Measurements from ENCODE around the gene TNFRSF12A.

Gene TNFRSF12A

DNA sequence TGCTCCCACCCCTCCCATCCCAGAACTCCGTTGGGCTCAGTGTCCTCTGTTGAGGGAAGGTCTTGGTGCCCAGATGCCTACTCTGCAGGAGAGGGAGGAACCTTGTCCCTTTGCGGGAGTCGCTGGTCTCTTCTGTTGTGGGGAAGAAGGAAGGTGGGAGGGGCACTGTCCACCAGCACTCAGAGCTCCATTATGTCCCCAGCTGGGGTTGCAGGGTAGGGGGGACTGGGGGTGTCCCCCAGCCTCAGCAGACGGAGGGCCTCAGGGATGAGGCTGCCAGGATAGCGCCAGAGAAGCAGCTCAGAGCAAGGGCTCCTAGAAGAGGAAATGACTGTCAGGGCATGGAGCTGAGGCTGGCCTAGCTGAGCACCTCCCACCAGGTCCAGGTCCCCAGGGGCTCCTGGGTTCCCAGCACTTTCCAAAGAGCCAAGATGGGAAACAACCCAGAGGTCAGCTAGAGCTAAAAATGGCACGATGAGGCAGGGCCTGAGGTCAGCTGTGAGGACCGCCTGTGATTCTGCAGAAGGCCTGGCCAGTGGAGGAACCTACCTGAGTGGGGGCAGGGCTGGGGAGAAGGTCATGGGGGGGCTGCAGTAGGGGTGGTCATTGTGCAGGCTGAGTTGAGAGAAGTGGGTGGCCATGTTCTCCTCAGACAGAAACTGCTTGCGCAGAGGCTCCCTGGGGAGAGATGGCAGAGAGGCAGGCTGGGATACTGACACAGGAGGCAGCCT, 2.7 kb downstream of the TNFRSF12A start:
- Histone ChIP-seq H3K9me3 (ENCODE audit: control insufficient read depth, insufficient read depth, low read depth, low read length) (no peaks in the 10 kb centered on the region), H3K9ac (ENCODE audit: low read length) (peak overlapping the region; percentile 98), H3K27ac (ENCODE audit: low read depth, low read length) (peak overlapping the region; percentile 99), H3K27me3 (ENCODE audit: control insufficient read depth, insufficient read depth, low read length) (no peaks in the 10 kb centered on the region), H3K4me3 (ENCODE audit: low read depth, low read length) (peak overlapping the region; percentile 94), H3K4me1 (ENCODE audit: control insufficient read depth, insufficient read depth, low read length) (peaks cover 28% of the 10 kb centered on the region), H3K36me3 (ENCODE audit: control insufficient read depth, insufficient read depth, low read length) (peaks cover 36% of the 10 kb centered on the region)

DNA sequence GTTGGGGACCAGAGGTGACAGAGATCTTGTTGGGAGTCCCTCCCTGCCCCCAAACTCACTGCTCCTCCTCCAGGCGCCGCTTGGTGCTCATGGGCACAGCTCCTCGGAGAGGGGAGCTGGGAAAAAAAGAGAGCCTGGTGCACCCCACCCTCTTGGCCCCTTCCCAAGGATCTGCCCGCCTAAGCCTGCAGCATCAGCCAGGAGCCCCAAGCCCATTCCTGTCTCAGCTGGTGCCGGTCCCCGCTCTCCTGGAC, 3.2 kb downstream of the TNFRSF12A start:
- Histone ChIP-seq H3K36me3 (ENCODE audit: control insufficient read depth, insufficient read depth, low read length) (peaks cover 36% of the 10 kb centered on the region), H3K9ac (ENCODE audit: low read length) (peak overlapping the region; percentile 98), H3K4me1 (ENCODE audit: control insufficient read depth, insufficient read depth, low read length) (peaks cover 28% of the 10 kb centered on the region), H3K27me3 (ENCODE audit: control insufficient read depth, insufficient read depth, low read length) (no peaks in the 10 kb centered on the region), H3K4me3 (ENCODE audit: low read depth, low read length) (peak overlapping the region; percentile 94), H3K27ac (ENCODE audit: low read depth, low read length) (peak overlapping the region; percentile 99; the same call in 1 of the 2 replicates), H3K9me3 (ENCODE audit: control insufficient read depth, insufficient read depth, low read depth, low read length) (no peaks in the 10 kb centered on the region)

GRCh38 chr16:3023669-3024478, 3.7 kb downstream of the TNFRSF12A start, which contains the start of the genes HCFC1R1 and THOC6:
TSS of gene HCFC1R1 (minus strand) at chr16:3023942. CDS start at chr16:3023941, 1 bp downstream.
TSS of gene THOC6 (plus strand) at chr16:3024035. CDS start at chr16:3024327, 292 bp downstream.
- Histone ChIP-seq H3K36me3 (ENCODE audit: control insufficient read depth, insufficient read depth, low read length) (peaks cover 36% of the 10 kb centered on the region), H3K4me1 (ENCODE audit: control insufficient read depth, insufficient read depth, low read length) (peaks cover 30% of the 10 kb centered on the region), H3K4me3 (ENCODE audit: low read depth, low read length) (peak within 1 kb of the TSS; percentile 94), H3K27me3 (ENCODE audit: control insufficient read depth, insufficient read depth, low read length) (peaks cover 5% of the 10 kb centered on the region; the same call in 1 of the 2 replicates), H3K9ac (ENCODE audit: low read length) (peak within 1 kb of the TSS; percentile 98), H3K9me3 (ENCODE audit: control insufficient read depth, insufficient read depth, low read depth, low read length) (no peaks in the 10 kb centered on the region), H3K27ac (ENCODE audit: low read depth, low read length) (peak within 1 kb of the TSS; percentile 99)

DNA sequence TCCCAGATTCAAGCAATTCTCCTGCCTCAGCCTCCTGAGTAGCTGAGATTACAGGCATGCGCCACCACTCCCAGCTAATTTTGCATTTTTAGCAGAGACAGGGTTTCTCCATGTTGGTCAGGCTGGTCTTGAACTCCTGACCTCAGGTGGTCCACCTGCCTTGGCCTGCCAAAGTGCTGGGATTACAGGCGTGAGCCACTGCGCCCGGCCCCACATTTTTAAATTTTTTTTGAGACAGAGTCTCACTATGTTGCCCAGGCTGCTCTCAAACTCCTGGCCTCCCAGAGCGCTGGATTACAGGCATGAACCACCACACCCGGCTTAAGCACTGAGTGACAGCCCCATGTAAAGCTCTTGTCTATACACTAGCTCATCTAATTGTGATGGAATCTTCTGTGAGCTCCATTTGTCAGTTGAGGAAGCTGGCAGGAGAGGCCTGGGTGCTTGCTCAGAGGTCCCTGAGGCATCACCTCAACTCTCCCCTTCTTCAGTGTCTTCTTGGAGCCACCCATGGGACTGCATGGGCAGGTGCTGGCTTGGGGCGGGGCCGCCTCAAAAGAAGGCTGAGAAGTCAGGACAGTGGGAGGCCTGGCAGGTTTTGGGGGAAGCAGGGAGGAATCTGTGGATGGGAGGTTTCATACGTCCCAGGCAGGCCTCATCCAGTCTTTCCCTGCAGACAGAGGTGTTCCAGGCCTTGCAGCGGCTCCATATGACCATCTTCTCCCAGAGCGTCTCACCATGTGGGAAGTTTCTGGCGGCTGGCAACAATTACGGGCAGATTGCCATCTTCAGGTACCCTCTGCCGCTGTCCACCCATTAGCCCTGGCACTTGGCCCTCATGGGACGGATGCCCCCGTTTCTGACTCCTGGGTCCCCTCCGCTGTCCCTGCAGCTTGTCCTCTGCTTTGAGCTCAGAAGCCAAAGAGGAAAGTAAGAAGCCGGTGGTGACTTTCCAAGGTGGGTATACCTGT, 5.1 kb downstream of the TNFRSF12A start:
- H3K27ac ChIP-seq (ENCODE audit: low read depth, low read length), result no peak overlapping the region
- peaks cover 36% of the 10 kb centered on the region for H3K36me3 ChIP-seq (ENCODE audit: control insufficient read depth, insufficient read depth, low read length)
- peaks cover 19% of the 10 kb centered on the region for H3K27me3 ChIP-seq (ENCODE audit: control insufficient read depth, insufficient read depth, low read length)
- no peaks in the 10 kb centered on the region for H3K9me3 ChIP-seq (ENCODE audit: control insufficient read depth, insufficient read depth, low read depth, low read length)
- H3K4me3 ChIP-seq (ENCODE audit: low read depth, low read length), result no peak overlapping the region
- peaks cover 30% of the 10 kb centered on the region for H3K4me1 ChIP-seq (ENCODE audit: control insufficient read depth, insufficient read depth, low read length)
- H3K9ac ChIP-seq (ENCODE audit: low read length), result no peak overlapping the region

DNA sequence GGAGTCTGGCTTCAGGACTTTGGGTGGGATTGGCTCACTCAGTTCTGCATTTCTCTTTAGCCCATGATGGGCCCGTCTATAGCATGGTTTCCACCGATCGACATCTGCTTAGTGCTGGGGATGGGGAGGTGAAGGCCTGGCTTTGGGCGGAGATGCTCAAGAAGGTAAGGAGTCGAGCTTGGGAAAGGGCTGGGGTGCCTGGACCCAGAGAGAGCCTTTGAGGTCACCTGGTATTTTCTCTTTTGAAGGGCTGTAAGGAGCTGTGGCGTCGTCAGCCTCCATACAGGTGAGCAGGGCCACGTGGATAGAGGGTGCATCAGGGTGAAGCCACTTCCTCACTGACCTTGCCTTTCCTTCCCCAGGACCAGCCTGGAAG, 5.8 kb downstream of the TNFRSF12A start:
- no peaks in the 10 kb centered on the region for H3K9me3 ChIP-seq (ENCODE audit: control insufficient read depth, insufficient read depth, low read depth, low read length)
- peaks cover 26% of the 10 kb centered on the region for H3K27me3 ChIP-seq (ENCODE audit: control insufficient read depth, insufficient read depth, low read length)
- H3K27ac ChIP-seq (ENCODE audit: low read depth, low read length), result no peak overlapping the region
- H3K4me3 ChIP-seq (ENCODE audit: low read depth, low read length), result no peak overlapping the region
- peaks cover 32% of the 10 kb centered on the region for H3K4me1 ChIP-seq (ENCODE audit: control insufficient read depth, insufficient read depth, low read length)
- peaks cover 36% of the 10 kb centered on the region for H3K36me3 ChIP-seq (ENCODE audit: control insufficient read depth, insufficient read depth, low read length)
- H3K9ac ChIP-seq (ENCODE audit: low read length), result no peak overlapping the region

DNA sequence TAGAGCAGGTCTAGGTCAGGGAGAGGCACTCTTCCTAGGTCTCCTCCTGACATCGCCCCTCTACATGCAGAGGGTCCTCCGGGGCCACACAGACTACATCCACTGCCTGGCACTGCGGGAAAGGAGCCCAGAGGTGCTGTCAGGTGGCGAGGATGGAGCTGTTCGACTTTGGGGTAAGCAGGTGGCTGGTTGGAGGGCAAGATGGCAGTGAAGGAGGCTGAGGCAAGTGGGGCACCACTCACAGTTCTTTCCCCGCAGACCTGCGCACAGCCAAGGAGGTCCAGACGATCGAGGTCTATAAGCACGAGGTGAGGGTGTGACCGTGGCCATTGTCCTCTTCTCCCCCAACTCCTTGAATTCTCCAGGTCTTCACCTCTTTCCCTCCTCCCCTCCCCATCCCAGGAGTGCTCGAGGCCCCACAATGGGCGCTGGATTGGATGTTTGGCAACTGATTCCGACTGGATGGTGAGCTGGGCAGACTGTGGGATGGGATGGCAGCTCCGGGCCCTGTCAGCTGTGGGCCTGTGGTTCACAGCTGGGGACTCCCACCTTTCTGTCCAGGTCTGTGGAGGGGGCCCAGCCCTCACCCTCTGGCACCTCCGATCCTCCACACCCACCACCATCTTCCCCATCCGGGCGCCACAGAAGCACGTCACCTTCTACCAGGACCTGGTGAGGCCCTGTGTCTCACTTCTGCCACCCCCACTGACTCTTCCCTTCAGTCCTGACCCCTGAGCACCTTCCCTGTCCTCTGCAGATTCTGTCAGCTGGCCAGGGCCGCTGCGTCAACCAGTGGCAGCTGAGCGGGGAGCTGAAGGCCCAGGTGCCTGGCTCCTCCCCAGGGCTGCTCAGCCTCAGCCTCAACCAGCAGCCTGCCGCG, 6.7 kb downstream of the TNFRSF12A start:
- Histone ChIP-seq H3K9me3 (ENCODE audit: control insufficient read depth, insufficient read depth, low read depth, low read length) (no peaks in the 10 kb centered on the region), H3K36me3 (ENCODE audit: control insufficient read depth, insufficient read depth, low read length) (peaks cover 32% of the 10 kb centered on the region), H3K27ac (ENCODE audit: low read depth, low read length) (no peak overlapping the region), H3K4me3 (ENCODE audit: low read depth, low read length) (no peak overlapping the region), H3K4me1 (ENCODE audit: control insufficient read depth, insufficient read depth, low read length) (peaks cover 32% of the 10 kb centered on the region), H3K9ac (ENCODE audit: low read length) (no peak overlapping the region), H3K27me3 (ENCODE audit: control insufficient read depth, insufficient read depth, low read length) (peaks cover 27% of the 10 kb centered on the region)

- no peak overlapping the region for H3K9ac ChIP-seq (ENCODE audit: low read length)
- H3K9me3 ChIP-seq (ENCODE audit: control insufficient read depth, insufficient read depth, low read depth, low read length), result no peaks in the 10 kb centered on the region
- H3K36me3 ChIP-seq (ENCODE audit: control insufficient read depth, insufficient read depth, low read length), result peaks cover 29% of the 10 kb centered on the region
- peaks cover 28% of the 10 kb centered on the region for H3K4me1 ChIP-seq (ENCODE audit: control insufficient read depth, insufficient read depth, low read length)
- no peak overlapping the region for H3K4me3 ChIP-seq (ENCODE audit: low read depth, low read length)
- H3K27me3 ChIP-seq (ENCODE audit: control insufficient read depth, insufficient read depth, low read length), result peaks cover 30% of the 10 kb centered on the region
- no peak overlapping the region for H3K27ac ChIP-seq (ENCODE audit: low read depth, low read length)
Observed at GRCh38 chr16:3027489-3027795, 7.3 kb downstream of the TNFRSF12A start.

DNA sequence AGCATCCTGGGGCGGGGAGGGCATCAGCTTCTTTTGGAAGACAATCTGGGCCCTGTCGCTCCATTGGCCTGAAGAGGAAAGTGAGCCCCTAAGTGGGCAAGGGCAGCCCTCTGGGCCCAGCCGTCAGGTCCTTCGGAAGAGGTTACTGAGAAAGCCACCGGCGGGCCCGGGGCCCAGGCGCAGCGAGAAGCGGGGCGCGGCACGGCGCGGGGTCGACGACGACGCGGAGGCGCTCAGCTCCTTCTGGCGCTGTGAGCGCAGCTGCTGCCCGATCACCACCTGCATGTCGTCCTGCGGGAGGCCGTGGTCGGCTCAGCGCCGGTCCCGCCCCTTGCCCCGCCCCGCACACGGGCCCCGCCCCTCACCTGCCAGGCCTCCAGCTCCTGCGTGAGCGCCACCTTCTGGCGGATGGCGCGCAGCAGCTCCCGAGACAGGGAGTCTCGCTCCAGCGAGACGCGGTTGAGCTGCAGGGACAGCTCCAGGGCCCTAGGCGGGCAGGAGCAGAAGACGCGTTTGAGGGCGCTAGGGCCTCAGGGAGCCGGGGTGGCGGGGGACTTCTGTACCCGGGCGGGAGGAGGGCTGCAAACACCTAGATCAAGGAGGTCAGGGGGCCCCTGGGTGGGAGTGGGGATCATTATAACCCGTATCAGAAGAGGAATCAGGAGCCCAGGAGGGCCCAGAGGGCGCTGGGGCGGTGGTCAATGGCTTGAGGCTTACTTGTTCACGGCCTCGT, 8.0 kb downstream of the TNFRSF12A start:
- H3K9me3 ChIP-seq (ENCODE audit: control insufficient read depth, insufficient read depth, low read depth, low read length), result no peaks in the 10 kb centered on the region
- H3K4me1 ChIP-seq (ENCODE audit: control insufficient read depth, insufficient read depth, low read length), result peaks cover 22% of the 10 kb centered on the region
- peaks cover 36% of the 10 kb centered on the region for H3K27me3 ChIP-seq (ENCODE audit: control insufficient read depth, insufficient read depth, low read length)
- no peak overlapping the region for H3K27ac ChIP-seq (ENCODE audit: low read depth, low read length)
- peaks cover 23% of the 10 kb centered on the region for H3K36me3 ChIP-seq (ENCODE audit: control insufficient read depth, insufficient read depth, low read length)
- no peak overlapping the region for H3K9ac ChIP-seq (ENCODE audit: low read length)
- 0 out of 2 replicates have a peak overlapping the region, but pooled peaks have one; percentile 31 for H3K4me3 ChIP-seq (ENCODE audit: low read depth, low read length)

GRCh38 chr16:3028716-3029319, 8.7 kb downstream of the TNFRSF12A start:
- Histone ChIP-seq H3K36me3 (ENCODE audit: control insufficient read depth, insufficient read depth, low read length) (peaks cover 23% of the 10 kb centered on the region), H3K9me3 (ENCODE audit: control insufficient read depth, insufficient read depth, low read depth, low read length) (no peaks in the 10 kb centered on the region), H3K27ac (ENCODE audit: low read depth, low read length) (no peak overlapping the region), H3K4me1 (ENCODE audit: control insufficient read depth, insufficient read depth, low read length) (peaks cover 22% of the 10 kb centered on the region), H3K9ac (ENCODE audit: low read length) (no peak overlapping the region), H3K4me3 (ENCODE audit: low read depth, low read length) (0 out of 2 replicates have a peak overlapping the region, but pooled peaks have one; percentile 13), H3K27me3 (ENCODE audit: control insufficient read depth, insufficient read depth, low read length) (peaks cover 42% of the 10 kb centered on the region)

Measured in HUES6 (cell line).